Bladder microvascular endothelial cell (primary cell): ENCODE data around the gene JMJD4. TPM values are rescaled to one million over a fixed set of nuclear protein-coding genes. Genes with fewer than 3 reads are reported as not detected.

Experiments
- total RNA-seq: library from RNA; depleted of rRNA; stranded (reverse); fragments of >200 nt; gene quantifications from 2 replicates; pipeline ENCODE4 v1.2.3, GENCODE V29; 2014

JMJD4 gene, protein sequence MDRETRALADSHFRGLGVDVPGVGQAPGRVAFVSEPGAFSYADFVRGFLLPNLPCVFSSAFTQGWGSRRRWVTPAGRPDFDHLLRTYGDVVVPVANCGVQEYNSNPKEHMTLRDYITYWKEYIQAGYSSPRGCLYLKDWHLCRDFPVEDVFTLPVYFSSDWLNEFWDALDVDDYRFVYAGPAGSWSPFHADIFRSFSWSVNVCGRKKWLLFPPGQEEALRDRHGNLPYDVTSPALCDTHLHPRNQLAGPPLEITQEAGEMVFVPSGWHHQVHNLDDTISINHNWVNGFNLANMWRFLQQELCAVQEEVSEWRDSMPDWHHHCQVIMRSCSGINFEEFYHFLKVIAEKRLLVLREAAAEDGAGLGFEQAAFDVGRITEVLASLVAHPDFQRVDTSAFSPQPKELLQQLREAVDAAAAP
- total RNA-seq = 15.7 and 29.5 TPM in 2 replicates

DNA sequence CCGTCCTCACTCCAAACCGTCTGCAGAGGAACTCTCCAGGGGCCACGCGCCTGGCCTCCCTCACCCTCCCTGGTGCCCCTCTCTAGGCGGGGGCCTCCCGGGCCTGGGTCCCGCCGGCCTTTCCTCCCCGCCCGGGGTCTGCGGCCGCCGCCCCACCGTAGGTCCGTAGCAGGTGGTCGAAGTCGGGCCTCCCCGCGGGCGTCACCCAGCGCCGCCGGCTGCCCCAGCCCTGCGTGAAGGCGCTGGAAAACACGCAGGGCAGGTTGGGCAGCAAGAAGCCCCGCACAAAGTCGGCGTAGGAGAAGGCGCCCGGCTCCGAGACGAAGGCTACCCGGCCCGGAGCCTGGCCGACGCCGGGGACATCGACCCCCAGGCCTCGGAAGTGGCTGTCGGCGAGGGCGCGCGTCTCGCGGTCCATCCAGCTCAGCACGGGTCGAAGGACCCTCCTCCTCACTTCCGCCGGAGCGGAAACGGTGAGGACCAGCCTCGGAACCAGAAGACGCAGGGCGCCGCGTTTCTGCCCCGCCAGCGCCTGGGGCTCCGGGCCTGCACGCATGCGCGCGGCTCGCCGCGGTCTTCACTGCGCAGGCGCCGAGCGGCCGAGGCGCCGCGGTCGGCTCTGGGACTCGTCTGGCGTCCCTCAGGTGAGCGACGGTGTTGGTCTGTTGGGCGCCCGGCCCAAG is at the start of gene JMJD4, which contains the start of gene SNAP47:
TSS of gene JMJD4 (minus strand) at position 447 of the 683 bp plus-strand sequence. CDS start at position 418, 29 bp downstream.
TSS of gene SNAP47 (plus strand) at position 580 of the 683 bp plus-strand sequence. CDS start 12,302 bp downstream, outside the sequence.

Other genes starting within 250 kb of the JMJD4 start
- gene ZNF678, start 171.7 kb downstream of the JMJD4 start, total RNA-seq = 4.7 and 18.2 TPM in 2 replicates
- gene SNAP47, start 133 bp upstream of the JMJD4 start, total RNA-seq = 31.1 and 40.2 TPM in 2 replicates
- gene PRSS38, start 80.4 kb upstream of the JMJD4 start, total RNA-seq = not detected in 2 replicates
- 0.97 and 1.7 TPM in 2 replicates for gene WNT9A, start 212.6 kb upstream of the JMJD4 start, total RNA-seq